OCI-LY1 (cell line): ENCODE data around the gene CHST7.

ENCODE experiments used
- H2AFZ ChIP-seq: fragments of 200-600 bp; sonication (generic), shearing (Covaris generic); 2 replicates; pipeline ENCODE4 v1.6.0; 2014; ENCODE audit warnings: antibody characterized with exemption, mild to moderate bottlenecking, low read length
- H3F3A ChIP-seq: fragments of 200-600 bp; sonication (generic), shearing (Covaris generic); 2 replicates; pipeline ENCODE4 v1.6.0; 2014; ENCODE audit warnings: mild to moderate bottlenecking, antibody characterized with exemption, low read length, moderate library complexity; ENCODE audit not compliant: insufficient read depth
- H3K27ac ChIP-seq: fragments of 200-600 bp; sonication (generic); 2 replicates; pipeline ENCODE4 v1.5.1; 2014; ENCODE audit warnings: low read length, mixed run types, mild to moderate bottlenecking, low read depth; ENCODE audit not compliant: poor library complexity, severe bottlenecking
- H3K27me3 ChIP-seq: fragments of 200-600 bp; sonication (generic); 2 replicates; pipeline ENCODE4 v1.6.0; 2014; ENCODE audit warnings: antibody characterized with exemption, mild to moderate bottlenecking, low read length, moderate library complexity; ENCODE audit not compliant: insufficient read depth
- H3K36me3 ChIP-seq: fragments of 200-600 bp; sonication (generic); 2 replicates; pipeline ENCODE4 v1.6.1; 2014; ENCODE audit warnings: mild to moderate bottlenecking, antibody characterized with exemption, low read length, moderate library complexity, mixed read lengths; ENCODE audit not compliant: insufficient read depth
- H3K4me1 ChIP-seq: fragments of 200-600 bp; sonication (generic); 2 replicates; pipeline ENCODE4 v1.5.1; 2014; ENCODE audit warnings: mild to moderate bottlenecking, low read length, moderate library complexity; ENCODE audit not compliant: insufficient read depth, severe bottlenecking
- H3K4me2 ChIP-seq: fragments of 200-600 bp; sonication (generic), shearing (Covaris generic); 2 replicates; pipeline ENCODE4 v1.6.1; 2014; ENCODE audit warnings: low read length
- H3K4me3 ChIP-seq: fragments of 200-600 bp; sonication (generic); 2 replicates; pipeline ENCODE4 v1.5.1; 2014; ENCODE audit warnings: low read length, low read depth, mild to moderate bottlenecking, mixed read lengths; ENCODE audit not compliant: poor library complexity, severe bottlenecking
- H3K79me2 ChIP-seq: fragments of 200-600 bp; shearing (Covaris generic); 2 replicates; pipeline ENCODE4 v1.6.1; 2016; ENCODE audit warnings: mixed run types, low read length, mixed read lengths; ENCODE audit not compliant: insufficient read depth
- H3K9ac ChIP-seq: fragments of 200-600 bp; sonication (generic), shearing (Covaris generic); 2 replicates; pipeline ENCODE4 v1.6.1; 2014; ENCODE audit warnings: mild to moderate bottlenecking, low read length, mixed read lengths
- H3K9me2 ChIP-seq: fragments of 200-600 bp; sonication (generic), shearing (Covaris generic); 2 replicates; pipeline ENCODE4 v1.6.1; 2014; ENCODE audit warnings: low read depth, mild to moderate bottlenecking, low read length, mixed read lengths
- H3K9me3 ChIP-seq: fragments of 200-600 bp; shearing (Covaris generic); 2 replicates; pipeline ENCODE4 v1.6.1; 2014; ENCODE audit warnings: low read length, mixed read lengths
- H4K20me1 ChIP-seq: fragments of 200-600 bp; sonication (generic), shearing (Covaris generic); 2 replicates; pipeline ENCODE4 v1.6.0; 2016; ENCODE audit warnings: mild to moderate bottlenecking, low read length; ENCODE audit not compliant: insufficient read depth
- CTCF ChIP-seq: fragments of 200-600 bp; sonication (generic), shearing (Covaris generic); IDR thresholded peaks from 2 replicates; pipeline ENCODE4 v1.5.1; 2017; ENCODE audit warnings: mild to moderate bottlenecking, antibody characterized with exemption, low read length, moderate library complexity, mixed read lengths
- EZH2 ChIP-seq: fragments of 200-600 bp; sonication (generic), shearing (Covaris generic); IDR thresholded peaks from 2 replicates; pipeline ENCODE4 v1.8.0; 2017; ENCODE audit warnings: borderline replicate concordance, mixed run types, mild to moderate bottlenecking, antibody characterized with exemption, low read length, moderate library complexity, mixed read lengths

Gene CHST7

GRCh38 chrX:46627062-46627461 is 53.5 kb downstream of the CHST7 start:
- Histone ChIP-seq H3K27me3 (no peaks in the 10 kb centered on the region), H3F3A (no peaks in the 10 kb centered on the region), H3K27ac (no peak overlapping the region), H3K4me1 (no peaks in the 10 kb centered on the region), H3K9ac (no peak overlapping the region), H3K79me2 (no peaks in the 10 kb centered on the region), H3K9me3 (no peaks in the 10 kb centered on the region), H3K4me3 (no peak overlapping the region), H4K20me1 (no peaks in the 10 kb centered on the region), H3K9me2 (no peaks in the 10 kb centered on the region), H3K36me3 (peaks cover 42% of the 10 kb centered on the region; the same call in 1 of the 2 replicates), H3K4me2 (no peak overlapping the region), H2AFZ (no peak overlapping the region)
- TF ChIP-seq CTCF = no peak
- TF ChIP-seq EZH2 = no peak

GRCh38 chrX:46627711-46628419 is 54.3 kb downstream of the CHST7 start:
- H3K4me1 ChIP-seq = no peaks in the 10 kb centered on the region
- H3K36me3 ChIP-seq = peaks cover 42% of the 10 kb centered on the region; the same call in 1 of the 2 replicates
- H2AFZ ChIP-seq = no peak overlapping the region
- no peak overlapping the region for H3K27ac ChIP-seq
- no peaks in the 10 kb centered on the region for H3K27me3 ChIP-seq
- H4K20me1 ChIP-seq = no peaks in the 10 kb centered on the region
- H3F3A ChIP-seq = no peaks in the 10 kb centered on the region
- H3K9ac ChIP-seq = no peak overlapping the region
- H3K9me3 ChIP-seq = no peaks in the 10 kb centered on the region
- no peaks in the 10 kb centered on the region for H3K79me2 ChIP-seq
- H3K4me3 ChIP-seq = no peak overlapping the region
- TF ChIP-seq EZH2 (no peak), CTCF (no peak)
- no peaks in the 10 kb centered on the region for H3K9me2 ChIP-seq
- no peak overlapping the region for H3K4me2 ChIP-seq

- H3K4me2 ChIP-seq = no peak overlapping the region
- no peaks in the 10 kb centered on the region for H3K9me3 ChIP-seq
- H3K9me2 ChIP-seq = no peaks in the 10 kb centered on the region
- H3K79me2 ChIP-seq = no peaks in the 10 kb centered on the region
- H3K36me3 ChIP-seq = peaks cover 42% of the 10 kb centered on the region; the same call in 1 of the 2 replicates
- H3K9ac ChIP-seq = no peak overlapping the region
- H3K4me1 ChIP-seq = no peaks in the 10 kb centered on the region
- no peak overlapping the region for H2AFZ ChIP-seq
- H4K20me1 ChIP-seq = no peaks in the 10 kb centered on the region
- H3F3A ChIP-seq = no peaks in the 10 kb centered on the region
- no peak overlapping the region for H3K4me3 ChIP-seq
- H3K27me3 ChIP-seq = no peaks in the 10 kb centered on the region
- H3K27ac ChIP-seq = peak overlapping the region; percentile 40
- TF ChIP-seq EZH2 = no peak
Observed at GRCh38 chrX:46628460-46629371, 55.2 kb downstream of the CHST7 start.
